Endothelial cell of umbilical vein (primary cell): ENCODE results near the gene RPGR. TPM values are rescaled to one million over a fixed set of nuclear protein-coding genes. Genes with fewer than 3 reads are reported as not detected.

Experiments used
- BruUV-seq: library from RNA; stranded (reverse); fragments of 400-500 nt; replicated peaks from 2 replicates; lab custom pipeline; 2021; lab: Mats Ljungman, UMichigan
- CTCF ChIA-PET: fragments of 300-600, 350-600 bp; sonication (Branson Sonifier 250); formaldehyde crosslinking; loops from one replicate; lab custom pipeline; 2021; ENCODE audit warnings: antibody characterized with exemption, inconsistent platforms; lab: Charles Lee
- POLR2A ChIA-PET: fragments of 300-600, 350-600 bp; sonication (Branson Sonifier 250); formaldehyde crosslinking; loops from one replicate; lab custom pipeline; 2021; ENCODE audit warnings: antibody characterized with exemption, inconsistent platforms; lab: Charles Lee
- DNase-seq: peaks from one replicate; pipeline ENCODE4 v3.0.0-alpha.2; 2011; ENCODE audit warnings: low read depth, low spot score
- FAIRE-seq: peaks from 2 replicates; lab custom pipeline; 2011; peaks lifted over from hg19 to GRCh38; lab: Jason Lieb, UNC
- H2AFZ ChIP-seq: 2 replicates; pipeline ENCODE4 v1.6.0; 2012; ENCODE audit warnings: low read depth, low read length, control low read depth, inconsistent platforms
- H3K27ac ChIP-seq: 2 replicates; pipeline ENCODE4 v1.5.1; 2011; ENCODE audit warnings: low read depth, mild to moderate bottlenecking, control low read depth, low read length, moderate library complexity; ENCODE audit not compliant: insufficient read depth
- H3K27me3 ChIP-seq, 2 experiments: 2 replicates each; pipeline versions ENCODE4 v1.6.0 to v1.6.1; 2011; ENCODE audit warnings: low read length in 2 of 2, mixed read lengths in 1 of 2; ENCODE audit not compliant: control insufficient read depth in 2 of 2, insufficient read depth in 2 of 2
- H3K36me3 ChIP-seq, 2 experiments: 2 replicates in 1 of 2; 3 replicates in 1 of 2; pipeline ENCODE4 v1.5.1; 2011; ENCODE audit warnings: low read length in 2 of 2, mild to moderate bottlenecking in 1 of 2, moderate library complexity in 1 of 2; ENCODE audit not compliant: control insufficient read depth in 2 of 2, insufficient read depth in 2 of 2; ENCODE audit errors: extremely low read depth in 1 of 2
- H3K4me1 ChIP-seq: 3 replicates; pipeline ENCODE4 v1.5.1; 2011; ENCODE audit warnings: mild to moderate bottlenecking, low read length; ENCODE audit not compliant: control insufficient read depth, insufficient read depth; ENCODE audit errors: extremely low read depth
- H3K4me2 ChIP-seq: 2 replicates; pipeline ENCODE4 v1.6.1; 2011; ENCODE audit warnings: low read length, control low read depth, mixed read lengths; ENCODE audit not compliant: insufficient read depth
- H3K4me3 ChIP-seq, 3 experiments: fragments of 200-600 bp in 1 of 3; sonication (generic), shearing (Covaris generic) in 1 of 3; replicated peaks in 1 of 3; 2 replicates each; pipeline ENCODE4 v1.5.1; 2011 to 2016; ENCODE audit warnings: control low read depth in 3 of 3, low read length in 3 of 3, mild to moderate bottlenecking in 2 of 3, inconsistent platforms in 1 of 3, low read depth in 1 of 3, moderate library complexity in 1 of 3; ENCODE audit not compliant: insufficient read depth in 1 of 3
- H3K79me2 ChIP-seq: 2 replicates; pipeline ENCODE4 v1.6.0; 2012; ENCODE audit warnings: low read length, inconsistent platforms; ENCODE audit not compliant: control insufficient read depth, insufficient read depth
- H3K9ac ChIP-seq: replicated peaks from 2 replicates; pipeline ENCODE3; 2011; ENCODE audit warnings: low read length, control low read depth; ENCODE audit not compliant: insufficient read depth; ENCODE audit errors: extremely low read depth
- H3K9me1 ChIP-seq: replicated peaks from 3 replicates; pipeline ENCODE4 v1.6.0; 2011; ENCODE audit warnings: mild to moderate bottlenecking, low read length; ENCODE audit not compliant: control insufficient read depth, insufficient read depth; ENCODE audit errors: extremely low read depth
- H3K9me3 ChIP-seq: replicated peaks from 2 replicates; pipeline ENCODE4 v1.5.1; 2012; ENCODE audit warnings: low read length, inconsistent platforms; ENCODE audit not compliant: control insufficient read depth, insufficient read depth
- H4K20me1 ChIP-seq: replicated peaks from 2 replicates; pipeline ENCODE3; 2011; ENCODE audit warnings: mild to moderate bottlenecking, low read length; ENCODE audit not compliant: control insufficient read depth, insufficient read depth; ENCODE audit errors: extremely low read depth
- CTCF ChIP-seq, 2 donors: IDR thresholded peaks; 1 replicate in 1 of 2; 2 replicates in 1 of 2; pipeline ENCODE4 v1.5.1; 2011; ENCODE audit warnings: low read length in 2 of 2, mild to moderate bottlenecking in 2 of 2, moderate library complexity in 2 of 2, control low read depth in 1 of 2, inconsistent platforms in 1 of 2, low read depth in 1 of 2; ENCODE audit not compliant: insufficient read depth in 1 of 2; ENCODE audit errors: extremely low read depth in 1 of 2
- EZH2 ChIP-seq: IDR thresholded peaks from 2 replicates; pipeline ENCODE4 v1.6.1; 2012; ENCODE audit warnings: borderline replicate concordance, low read depth, mild to moderate bottlenecking, moderate library complexity, low read length, inconsistent platforms; ENCODE audit not compliant: severe bottlenecking
- FOS ChIP-seq: IDR thresholded peaks from 2 replicates; pipeline ENCODE4 v1.6.1; 2011; ENCODE audit warnings: mild to moderate bottlenecking, low read length, moderate library complexity, borderline replicate concordance; ENCODE audit not compliant: insufficient read depth
- GATA2 ChIP-seq: IDR thresholded peaks from 2 replicates; pipeline ENCODE4 v1.7.0; 2011; ENCODE audit warnings: low read depth, mild to moderate bottlenecking, moderate library complexity, mixed read lengths, low read length; ENCODE audit not compliant: insufficient read length, insufficient read depth
- JUN ChIP-seq: IDR thresholded peaks from 2 replicates; pipeline ENCODE4 v1.6.1; 2011; ENCODE audit warnings: borderline replicate concordance, low read depth; ENCODE audit not compliant: insufficient read length, insufficient read depth
- MAX ChIP-seq: IDR thresholded peaks from 2 replicates; pipeline ENCODE4 v1.6.1; 2011; ENCODE audit not compliant: insufficient read depth, insufficient read length
- MYC ChIP-seq: IDR thresholded peaks from one replicate; pipeline ENCODE4 v1.6.1; 2011; ENCODE audit warnings: mild to moderate bottlenecking, low read depth, low read length
- POLR2A ChIP-seq: IDR thresholded peaks from 2 replicates; pipeline ENCODE4 v1.6.1; 2012; ENCODE audit warnings: low read depth, mild to moderate bottlenecking, control low read depth, low read length
- POLR2AphosphoS5 ChIP-seq: IDR thresholded peaks from 2 replicates; pipeline ENCODE4 v1.6.1; 2012; ENCODE audit warnings: low read depth, mild to moderate bottlenecking, control low read depth, low read length, moderate library complexity; ENCODE audit not compliant: insufficient read depth
- dilution Hi-C: fragments of 300-500 bp; cut with MboI; formaldehyde crosslinking; loops from one replicate; pipeline ENCODE4 v1.15.0; 2019; ENCODE audit warnings: low sequenced_read_pairs; ENCODE audit not compliant: extremely low pct_ligation_motif_present
- intact Hi-C: fragments of 100-400 bp; cut with micrococcal nuclease; formaldehyde crosslinking; loops from one replicate; pipeline ENCODE4 v1.10.0; 2022
- polyA plus RNA-seq, 4 experiments: library from polyadenylated mRNA; depleted of rRNA in 3 of 4; stranded (reverse) in 3 of 4; unstranded in 1 of 4; fragments of >200 nt; gene quantifications; 2 replicates each; pipeline versions ENCODE4 v1.2.1 to v1.2.3, GENCODE V29; 2011 to 2012; ENCODE audit warnings: missing spikeins in 1 of 4
- total RNA-seq: library from RNA; stranded (reverse); gene quantifications from 2 replicates; pipeline ENCODE4 v1.2.3, GENCODE V29; 2021

Gene RPGR
- total and polyA plus RNA-seq, 2 donors (not counting 3 experiments of a cell fraction or from before 2014, with no cell fraction given) = 2.7 to 24.0 TPM

- Histone ChIP-seq H3K9ac (no peak overlapping the region), H3K27me3 (no peaks in the 10 kb centered on the region), H2AFZ (no peak overlapping the region), H3K36me3 (no peaks in the 10 kb centered on the region), H3K9me1 (no peaks in the 10 kb centered on the region), H3K79me2 (no peaks in the 10 kb centered on the region), H4K20me1 (no peaks in the 10 kb centered on the region), H3K4me1 (no peaks in the 10 kb centered on the region), H3K4me2 (no peak overlapping the region), H3K9me3 (no peaks in the 10 kb centered on the region), H3K4me3 (no peak overlapping the region), H3K27ac (no peak overlapping the region)
- CTCF ChIA-PET = interaction anchor here (0.6 to 2.1 kb wide), 7 partner anchors 9 to 278 kb away, joined by 3 to 12 read pairs (median 4); no protein-coding TSS in a partner anchor
- peak; percentile 28 to 40 for TF ChIP-seq CTCF (IDR thresholded peaks at IDR 0.05; ENCODE audit: extremely low read depth in 1 of 2, insufficient read depth in 1 of 2, low read depth in 1 of 2, low read length in 2 of 2)
- TF ChIP-seq FOS = no peak
- intact Hi-C loops (loop anchor here (1.0 kb wide), 1 partner anchor 278 kb away; no protein-coding TSS in a partner anchor), dilution Hi-C loops (no loop called here)
- DNase-seq (peak; percentile 12), FAIRE-seq (no peak)
- POLR2A ChIA-PET = no interaction called here
- BruUV-seq = no TSS peak
Observed at GRCh38 chrX:38375891-38376290, 48.6 kb upstream of the RPGR start.

- intact Hi-C loops = no loop called here
- H2AFZ ChIP-seq = no peak overlapping the region
- H3K36me3 ChIP-seq = no peaks in the 10 kb centered on the region
- DNase-seq (no peak), FAIRE-seq (no peak)
- BruUV-seq = no TSS peak
- dilution Hi-C loops = no loop called here
- no peaks in the 10 kb centered on the region for H3K27me3 ChIP-seq
- no peak for TF ChIP-seq GATA2
- no peak for TF ChIP-seq POLR2A
- no peak for TF ChIP-seq FOS
- no peak for TF ChIP-seq CTCF (IDR thresholded peaks at IDR 0.05; ENCODE audit: extremely low read depth in 1 of 2, insufficient read depth in 1 of 2, low read depth in 1 of 2, low read length in 2 of 2)
- TF ChIP-seq EZH2 = no peak
- TF ChIP-seq MAX = no peak
- TF ChIP-seq MYC = no peak
- no peak for TF ChIP-seq POLR2AphosphoS5
- TF ChIP-seq JUN = no peak
- H4K20me1 ChIP-seq = no peaks in the 10 kb centered on the region
- H3K9me1 ChIP-seq = no peaks in the 10 kb centered on the region
- no peaks in the 10 kb centered on the region for H3K9me3 ChIP-seq
- POLR2A ChIA-PET = no interaction called here
- CTCF ChIA-PET = no interaction called here
- no peak overlapping the region for H3K27ac ChIP-seq
- no peak overlapping the region for H3K4me2 ChIP-seq
- H3K4me3 ChIP-seq = no peak overlapping the region
- no peak overlapping the region for H3K9ac ChIP-seq
- no peaks in the 10 kb centered on the region for H3K79me2 ChIP-seq
- H3K4me1 ChIP-seq = no peaks in the 10 kb centered on the region
Observed at GRCh38 chrX:38374431-38374830, 47.1 kb upstream of the RPGR start.
